Epidermal melanocyte (primary cell): ENCODE measurements around the gene FUZ.

Experiments
- DNase-seq: peaks from one replicate; pipeline ENCODE4 v3.0.0; 2011; ENCODE audit warnings: low spot score; ENCODE audit not compliant: insufficient read length

Gene FUZ

GRCh38 chr19:49807904-49808675 is 5.0 kb downstream of the FUZ start:
- DNase-seq, result no peak

- DNase-seq, result no peak
These were observed 5.8 kb downstream of the FUZ start for GRCh38 chr19:49807058-49807903.

DNA sequence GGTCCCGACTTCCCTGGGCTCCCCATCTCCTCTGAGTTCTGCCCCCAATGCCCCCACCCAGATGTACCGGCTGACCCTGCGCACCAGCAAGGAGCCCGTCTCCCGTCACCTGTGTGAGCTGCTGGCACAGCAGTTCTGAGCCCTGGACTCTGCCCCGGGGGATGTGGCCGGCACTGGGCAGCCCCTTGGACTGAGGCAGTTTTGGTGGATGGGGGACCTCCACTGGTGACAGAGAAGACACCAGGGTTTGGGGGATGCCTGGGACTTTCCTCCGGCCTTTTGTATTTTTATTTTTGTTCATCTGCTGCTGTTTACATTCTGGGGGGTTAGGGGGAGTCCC is 6.5 kb downstream of the FUZ start:
- DNase-seq, result no peak

DNA sequence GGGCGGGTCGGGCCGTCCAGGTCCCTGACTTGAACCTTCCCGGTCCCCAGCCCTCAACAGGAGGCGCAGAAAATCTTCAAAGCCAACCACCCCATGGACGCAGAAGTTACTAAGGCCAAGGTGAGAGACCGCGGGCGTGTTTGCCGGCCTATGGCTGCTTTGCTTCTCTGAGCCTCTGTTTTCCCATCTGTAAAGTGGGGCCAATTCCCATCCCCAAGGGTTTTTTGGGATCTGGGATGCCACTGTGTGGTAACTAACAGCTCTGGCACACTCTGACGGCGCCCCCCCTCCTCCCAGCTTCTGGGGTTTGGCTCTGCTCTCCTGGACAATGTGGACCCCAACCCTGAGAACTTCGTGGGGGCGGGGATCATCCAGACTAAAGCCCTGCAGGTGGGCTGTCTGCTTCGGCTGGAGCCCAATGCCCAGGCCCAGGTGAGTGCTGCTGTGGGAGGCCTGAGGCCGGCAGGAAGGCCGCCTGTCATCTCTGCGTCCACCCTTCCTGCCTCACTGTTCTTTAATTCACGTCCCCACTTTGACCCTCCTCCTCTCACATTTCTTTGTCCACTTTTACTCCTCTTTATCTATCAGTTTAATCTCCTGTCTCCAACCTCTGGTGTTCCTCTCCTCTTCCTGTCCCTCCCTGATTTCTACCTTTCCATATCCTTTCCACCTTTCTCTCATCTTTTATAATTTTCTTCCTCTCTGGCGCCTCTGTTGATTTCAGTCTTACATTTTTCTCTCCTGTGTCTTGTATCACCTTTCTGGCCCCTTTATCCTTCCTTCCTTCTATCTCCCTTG is 7.1 kb downstream of the FUZ start:
- no peak for DNase-seq

- DNase-seq, result no peak
These were observed 9.6 kb downstream of the FUZ start for GRCh38 chr19:49803529-49803856.

DNA sequence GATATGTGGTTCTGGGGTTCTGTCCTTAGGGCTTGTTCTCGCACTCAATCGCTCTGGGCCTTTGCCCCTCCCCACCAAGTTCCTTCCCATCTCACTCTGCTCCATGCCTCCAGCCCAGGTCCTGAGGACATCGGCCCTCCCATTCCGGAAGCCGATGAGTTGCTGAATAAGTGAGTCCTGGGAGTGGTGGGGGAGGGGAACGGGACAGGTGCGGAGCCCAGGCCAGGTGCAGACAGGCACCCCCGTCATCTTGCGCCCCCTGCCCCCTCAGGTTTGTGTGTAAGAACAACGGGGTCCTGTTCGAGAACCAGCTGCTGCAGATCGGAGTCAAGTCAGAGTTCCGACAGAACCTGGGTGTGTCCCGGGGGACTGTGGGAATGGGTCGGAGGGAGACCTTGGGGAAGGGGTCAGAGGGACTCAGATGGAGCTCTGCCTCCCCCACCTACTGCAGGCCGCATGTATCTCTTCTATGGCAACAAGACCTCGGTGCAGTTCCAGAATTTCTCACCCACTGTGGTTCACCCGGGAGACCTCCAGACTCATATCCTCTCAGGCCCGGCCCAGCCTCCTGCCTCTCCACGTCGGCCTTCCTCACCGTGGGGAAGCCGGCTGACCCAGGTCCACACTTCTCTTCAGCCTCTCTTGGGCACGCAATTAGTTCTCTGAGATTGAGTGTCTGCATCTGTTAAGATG is 10.1 kb downstream of the FUZ start:
- no peak for DNase-seq

DNA sequence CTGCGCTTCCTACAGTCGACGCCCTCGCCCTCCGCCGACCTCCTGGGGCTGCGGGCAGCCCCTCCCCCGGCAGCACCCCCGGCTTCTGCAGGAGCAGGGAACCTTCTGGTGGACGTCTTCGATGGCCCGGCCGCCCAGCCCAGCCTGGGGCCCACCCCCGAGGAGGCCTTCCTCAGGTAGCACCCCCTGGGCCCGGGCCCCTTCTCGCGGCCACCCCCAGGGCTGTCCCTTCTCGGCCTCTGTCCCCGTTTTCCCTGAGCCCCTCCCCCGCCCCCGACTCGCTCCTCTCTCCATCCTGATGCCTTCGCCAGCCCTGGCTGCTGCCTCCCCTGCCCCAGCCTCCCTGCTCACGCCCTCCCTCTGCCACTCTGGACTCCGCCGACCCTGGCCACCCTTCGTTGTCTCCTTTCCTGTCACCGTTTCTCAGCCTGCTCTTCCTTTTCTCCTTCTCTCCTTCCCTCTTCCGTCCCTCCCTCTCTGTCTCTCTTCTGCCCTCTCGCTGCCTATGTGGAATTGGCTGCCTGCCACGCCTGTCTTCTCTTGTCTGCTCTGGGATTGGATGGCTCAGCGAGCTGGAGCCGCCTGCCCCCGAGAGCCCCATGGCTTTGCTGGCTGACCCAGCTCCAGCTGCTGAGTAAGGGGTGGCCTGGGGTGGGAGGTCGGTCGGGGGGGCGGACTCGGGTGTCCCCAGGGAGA is 11.0 kb downstream of the FUZ start:
- DNase-seq, result peak; percentile 98

DNA sequence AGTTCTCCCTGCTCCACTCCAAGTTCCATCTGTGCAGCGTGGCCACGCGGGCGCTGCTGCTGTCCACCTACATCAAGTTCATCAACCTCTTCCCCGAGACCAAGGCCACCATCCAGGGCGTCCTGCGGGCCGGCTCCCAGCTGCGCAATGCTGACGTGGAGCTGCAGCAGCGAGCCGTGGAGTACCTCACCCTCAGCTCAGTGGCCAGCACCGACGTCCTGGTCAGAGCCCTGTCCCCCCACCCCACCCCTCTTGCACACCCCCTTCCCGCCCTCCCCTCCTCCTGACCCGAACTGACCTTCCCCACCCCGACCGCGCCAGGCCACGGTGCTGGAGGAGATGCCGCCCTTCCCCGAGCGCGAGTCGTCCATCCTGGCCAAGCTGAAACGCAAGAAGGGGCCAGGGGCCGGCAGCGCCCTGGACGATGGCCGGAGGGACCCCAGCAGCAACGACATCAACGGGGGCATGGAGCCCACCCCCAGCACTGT is 11.6 kb downstream of the FUZ start:
- no peak for DNase-seq

DNA sequence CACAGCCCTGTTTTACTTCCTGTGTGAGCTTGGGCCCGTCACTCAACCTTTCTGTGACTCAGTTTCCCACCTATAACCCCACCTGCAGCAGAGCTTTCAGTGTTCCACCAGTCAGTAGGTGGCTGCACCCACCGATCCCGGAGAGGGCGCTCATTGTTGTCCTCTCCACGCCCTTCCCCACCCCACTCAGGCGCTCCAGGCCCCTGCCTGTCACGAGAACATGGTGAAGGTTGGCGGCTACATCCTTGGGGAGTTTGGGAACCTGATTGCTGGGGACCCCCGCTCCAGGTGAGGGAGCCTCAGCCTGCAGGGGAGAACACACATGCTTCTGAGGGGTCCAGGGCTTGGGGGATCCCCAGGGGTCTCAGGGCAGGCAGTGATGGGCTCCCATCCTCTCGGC is 12.3 kb downstream of the FUZ start:
- DNase-seq, result no peak

DNA sequence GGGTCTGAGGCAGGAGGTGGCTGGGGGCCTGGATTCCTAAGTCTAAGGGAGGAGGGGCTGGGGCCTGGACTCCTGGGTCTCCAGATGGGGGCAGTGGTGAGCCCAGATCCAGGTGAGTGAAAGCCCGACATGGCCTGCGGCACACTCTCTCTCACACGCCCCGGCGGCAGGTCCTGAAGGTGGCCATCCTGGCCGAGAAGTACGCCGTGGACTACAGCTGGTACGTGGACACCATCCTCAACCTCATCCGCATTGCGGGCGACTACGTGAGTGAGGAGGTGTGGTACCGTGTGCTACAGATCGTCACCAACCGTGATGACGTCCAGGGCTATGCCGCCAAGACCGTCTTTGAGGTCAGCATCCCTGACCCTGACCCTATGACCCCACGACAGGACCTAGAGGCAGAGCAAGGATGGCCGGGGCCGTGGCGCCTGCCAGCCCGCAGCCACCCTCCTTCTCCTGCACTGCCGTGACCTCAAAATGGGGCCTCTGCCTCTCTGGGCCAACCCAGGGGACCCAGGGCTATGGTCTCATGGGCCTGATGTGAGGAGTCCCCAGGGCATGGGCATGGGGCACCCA is 13.2 kb downstream of the FUZ start:
- DNase-seq, result no peak

- no peak for DNase-seq
These were observed 13.8 kb downstream of the FUZ start for GRCh38 chr19:49799271-49799797.

GRCh38 chr19:49798574-49798973 is 14.5 kb downstream of the FUZ start:
- DNase-seq, result no peak

DNA sequence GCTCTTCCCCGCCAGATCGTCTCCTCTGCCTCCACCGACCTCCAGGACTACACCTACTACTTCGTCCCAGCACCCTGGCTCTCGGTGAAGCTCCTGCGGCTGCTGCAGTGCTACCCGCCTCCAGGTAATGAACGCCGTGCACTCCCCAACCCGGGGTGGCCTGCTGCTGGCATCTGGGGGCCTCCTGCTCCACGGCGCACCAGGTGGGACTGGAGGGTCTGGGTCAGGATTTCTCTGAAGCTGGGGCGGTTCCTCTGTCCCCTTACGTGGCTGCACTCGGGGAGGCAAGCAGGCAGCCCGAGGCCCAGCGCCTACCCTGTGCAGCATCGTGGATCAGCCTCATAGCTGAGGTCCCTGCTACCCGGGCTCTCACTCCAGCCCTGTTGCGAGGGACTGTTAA is 17.5 kb downstream of the FUZ start:
- DNase-seq, result no peak

DNA sequence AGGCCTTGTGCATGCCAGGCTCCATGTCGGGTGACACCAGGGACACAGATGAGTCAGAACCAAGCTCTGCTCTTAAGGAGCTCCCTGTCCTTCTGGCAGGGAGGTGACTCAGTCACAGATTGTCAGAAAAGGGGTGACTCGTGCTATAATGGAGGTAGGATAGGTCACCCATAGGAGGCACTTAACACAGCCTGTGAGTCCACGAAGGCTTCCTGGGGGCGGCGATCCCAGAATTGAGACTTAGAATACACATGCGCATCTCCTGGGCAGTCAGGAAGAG is 19.6 kb downstream of the FUZ start:
- DNase-seq, result no peak

- DNase-seq, result no peak
These were observed 20.1 kb downstream of the FUZ start for GRCh38 chr19:49792829-49793560.

- no peak for DNase-seq
These were observed 21.2 kb downstream of the FUZ start for GRCh38 chr19:49791776-49792445.

- DNase-seq, result no peak
These were observed 22.2 kb downstream of the FUZ start for GRCh38 chr19:49790866-49791265.

GRCh38 chr19:49788857-49789256 is 24.2 kb downstream of the FUZ start:
- no peak for DNase-seq

DNA sequence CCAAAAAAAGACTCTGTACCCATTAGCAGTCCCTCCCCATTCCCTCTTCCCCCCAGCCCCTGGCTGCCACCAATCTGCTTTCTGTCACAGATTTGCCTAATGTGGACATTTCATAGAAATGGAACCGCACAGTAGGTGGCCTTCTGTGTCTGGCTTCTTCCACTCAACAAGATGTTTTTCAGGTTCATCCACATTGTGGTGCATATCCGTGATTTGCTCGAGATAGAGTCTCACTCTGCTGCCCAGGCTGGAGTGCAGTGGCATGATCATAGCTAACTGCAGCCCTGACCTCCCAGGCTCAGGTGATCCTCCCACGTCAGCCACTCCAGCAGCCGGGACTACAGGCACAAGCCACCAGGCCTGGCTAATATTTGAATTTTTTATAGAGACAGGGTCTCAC is 25.3 kb downstream of the FUZ start:
- no peak for DNase-seq
